ENCODE results near the gene SPATA2.
"Not testable (repeated sequence)": the region's sequence is repeated elsewhere in the genome, so short reads cannot be mapped to it uniquely, and the experiment has no call there.

The SPATA2 gene

GRCh38 chr20:49899541-49900383, 15.6 kb downstream of the SPATA2 start:
- no peak for FAIRE-seq

- FAIRE-seq: no peak
Measured at GRCh38 chr20:49896204-49896603, 19.1 kb downstream of the SPATA2 start.

- FAIRE-seq: not testable (repeated sequence)
Measured at GRCh38 chr20:49895474-49896093, 19.7 kb downstream of the SPATA2 start.

- FAIRE-seq: no peak
Measured at GRCh38 chr20:49894073-49894470, 21.3 kb downstream of the SPATA2 start.

- no peak for FAIRE-seq
Measured at GRCh38 chr20:49893242-49894072, 21.9 kb downstream of the SPATA2 start.

DNA sequence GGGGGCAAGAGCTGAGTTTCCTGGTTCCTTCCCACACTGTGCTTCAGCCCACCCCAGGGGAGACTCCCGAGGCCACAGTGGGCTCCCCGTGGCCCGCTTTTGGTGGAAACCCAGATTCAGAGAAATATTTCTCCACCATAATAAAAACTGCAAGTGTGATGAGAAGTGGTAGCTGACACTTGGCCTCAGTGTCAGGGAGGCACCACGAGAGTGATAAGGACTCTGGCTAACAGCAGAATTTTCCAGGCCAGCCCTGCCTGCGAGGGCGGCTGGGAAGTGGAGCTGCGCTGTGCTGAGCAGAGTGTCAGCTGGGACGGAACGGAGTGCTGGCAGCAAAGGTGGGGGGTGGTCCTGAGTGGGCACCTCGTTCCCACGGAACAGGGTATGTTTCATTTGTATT, 22.5 kb downstream of the SPATA2 start:
- no peak for FAIRE-seq

DNA sequence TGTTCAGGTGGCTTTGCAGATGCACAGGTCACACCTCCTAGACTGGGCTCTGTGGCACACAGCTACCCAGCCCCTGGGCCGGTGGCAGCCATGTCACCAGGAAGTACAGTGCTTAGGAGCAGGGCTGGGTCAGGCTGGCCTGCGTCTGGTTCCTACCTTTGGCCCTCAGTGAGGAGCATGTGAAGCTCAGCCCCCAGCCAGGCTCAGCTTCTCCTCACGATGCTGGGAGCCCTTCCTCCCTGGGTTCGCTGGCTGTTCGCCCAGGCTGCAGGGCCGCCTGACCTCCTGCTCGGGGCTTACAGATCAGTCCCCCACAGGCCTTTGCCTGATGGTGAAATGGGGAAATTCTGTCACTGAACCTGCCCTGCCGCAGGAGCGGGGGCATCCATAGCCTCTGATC, 23.1 kb downstream of the SPATA2 start:
- FAIRE-seq: no peak

DNA sequence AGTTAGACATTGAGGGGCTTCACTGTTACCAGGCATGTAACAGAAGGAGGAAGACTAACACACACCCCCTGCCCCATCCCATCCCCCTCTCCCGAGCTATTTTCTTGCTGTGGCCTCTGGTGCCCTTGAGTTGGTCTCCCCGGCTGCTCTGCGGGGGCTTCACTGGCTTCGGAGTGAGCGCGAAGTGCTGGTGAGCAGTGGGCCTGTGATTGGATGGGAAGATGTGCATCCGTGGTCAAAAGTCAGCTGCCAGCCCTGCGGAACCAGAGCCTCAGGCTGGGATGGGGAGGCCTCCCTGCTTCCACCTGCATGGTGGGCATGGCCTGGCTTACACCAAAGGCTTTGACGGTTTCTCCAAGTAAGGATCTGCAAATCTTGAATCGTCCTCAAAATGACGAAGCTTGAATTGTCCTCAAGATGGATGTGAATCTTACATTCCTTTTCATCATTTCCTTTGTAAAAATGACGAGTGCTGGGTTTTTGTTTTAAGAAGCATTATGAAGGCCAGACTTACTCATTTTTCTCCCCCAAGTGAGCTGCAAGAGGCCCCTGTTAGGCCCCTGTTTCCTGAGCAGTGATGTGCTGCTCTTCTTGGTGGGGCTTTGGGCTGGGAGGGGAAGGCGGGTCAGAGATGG, 23.7 kb downstream of the SPATA2 start:
- no peak for FAIRE-seq

DNA sequence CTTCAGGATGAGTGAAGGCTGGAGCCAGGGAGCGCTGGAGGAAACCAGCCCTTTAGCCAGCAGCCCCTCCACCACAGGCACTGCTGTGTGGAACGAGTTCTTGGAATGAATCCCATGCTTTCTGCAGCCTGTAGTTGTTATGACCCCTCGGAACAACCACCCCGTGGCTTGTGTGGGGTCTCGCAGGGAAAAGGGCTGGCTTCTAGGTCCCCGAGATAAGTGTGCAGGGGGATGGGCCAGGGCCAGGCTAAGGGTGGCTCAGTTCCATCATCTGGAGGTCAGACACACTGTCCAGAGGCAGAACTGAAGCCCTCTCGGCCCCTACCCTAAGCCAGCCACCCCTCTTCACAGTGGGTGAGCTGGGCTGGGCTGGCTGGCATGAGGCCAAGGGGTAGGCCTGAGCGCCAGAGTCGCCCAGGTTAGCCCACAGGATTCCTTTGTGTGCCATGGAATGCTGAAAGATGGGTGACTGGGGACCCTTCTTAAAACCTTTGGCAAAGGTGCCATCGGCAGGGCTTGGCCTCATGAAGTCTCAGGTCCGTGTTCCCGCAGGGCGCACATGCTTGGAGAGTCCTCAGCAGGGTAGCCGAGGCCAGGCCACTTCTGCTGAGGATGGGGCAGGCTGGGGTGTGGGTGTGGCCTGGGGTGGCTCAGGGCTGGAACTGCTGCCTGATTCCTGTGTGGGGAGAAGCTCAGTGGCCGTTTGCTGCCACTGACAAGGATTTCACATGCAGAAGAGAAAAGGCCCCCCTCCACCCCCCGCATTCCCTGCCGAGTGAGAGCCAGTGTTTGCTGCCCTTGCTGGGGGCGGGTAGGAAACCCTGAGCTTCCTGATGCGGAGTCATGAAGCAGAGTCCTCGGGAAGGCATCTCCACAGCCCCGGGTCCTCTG, 24.6 kb downstream of the SPATA2 start:
- no peak for FAIRE-seq

- no peak for FAIRE-seq
Measured at GRCh38 chr20:49889935-49890333, 25.4 kb downstream of the SPATA2 start.

DNA sequence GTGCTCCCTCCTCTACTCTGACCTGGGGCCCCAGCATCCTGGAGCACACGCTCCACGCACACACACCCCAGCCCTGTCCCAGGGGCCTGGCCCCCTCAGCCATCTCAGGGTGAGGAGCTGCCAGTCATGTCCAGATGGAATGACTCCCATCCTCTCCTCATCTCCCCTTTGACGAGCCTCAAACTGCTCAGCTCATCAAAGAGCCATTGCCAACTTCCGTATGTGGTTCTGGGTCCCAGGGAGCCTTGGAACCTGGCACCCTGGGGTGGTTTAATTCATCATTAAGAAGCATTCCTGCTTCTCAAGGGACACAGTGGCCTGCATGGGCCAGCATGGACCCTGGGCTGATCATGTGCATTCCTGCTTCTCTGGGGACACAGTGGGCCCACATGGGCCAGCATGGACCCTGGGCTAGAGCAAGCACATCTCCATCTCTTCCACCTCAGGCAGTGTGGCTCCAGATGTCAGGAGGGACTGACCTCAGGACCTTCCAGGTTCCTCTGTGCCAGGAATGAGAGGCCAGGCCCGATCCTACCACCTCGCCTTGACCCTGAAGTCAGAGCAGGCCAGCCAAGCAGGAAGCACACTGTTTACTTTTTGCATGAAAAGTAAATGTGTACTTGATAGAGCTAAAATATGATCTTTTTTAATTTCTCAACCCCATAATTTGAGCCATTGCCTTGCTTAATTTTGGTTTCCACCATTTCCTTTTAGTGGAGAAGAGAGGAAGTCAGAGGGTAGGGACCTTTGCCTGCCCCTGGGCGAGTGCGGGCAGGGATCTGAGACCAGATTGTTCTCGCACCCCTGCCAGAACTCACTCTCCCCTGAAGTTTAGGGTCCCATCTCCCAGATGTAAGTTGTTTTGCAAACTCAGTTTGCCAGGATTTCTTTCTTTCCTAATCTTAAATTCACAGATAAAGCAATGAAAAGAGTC, 26.1 kb downstream of the SPATA2 start:
- FAIRE-seq: no peak

GRCh38 chr20:49888212-49889000, 26.9 kb downstream of the SPATA2 start:
- FAIRE-seq: no peak

DNA sequence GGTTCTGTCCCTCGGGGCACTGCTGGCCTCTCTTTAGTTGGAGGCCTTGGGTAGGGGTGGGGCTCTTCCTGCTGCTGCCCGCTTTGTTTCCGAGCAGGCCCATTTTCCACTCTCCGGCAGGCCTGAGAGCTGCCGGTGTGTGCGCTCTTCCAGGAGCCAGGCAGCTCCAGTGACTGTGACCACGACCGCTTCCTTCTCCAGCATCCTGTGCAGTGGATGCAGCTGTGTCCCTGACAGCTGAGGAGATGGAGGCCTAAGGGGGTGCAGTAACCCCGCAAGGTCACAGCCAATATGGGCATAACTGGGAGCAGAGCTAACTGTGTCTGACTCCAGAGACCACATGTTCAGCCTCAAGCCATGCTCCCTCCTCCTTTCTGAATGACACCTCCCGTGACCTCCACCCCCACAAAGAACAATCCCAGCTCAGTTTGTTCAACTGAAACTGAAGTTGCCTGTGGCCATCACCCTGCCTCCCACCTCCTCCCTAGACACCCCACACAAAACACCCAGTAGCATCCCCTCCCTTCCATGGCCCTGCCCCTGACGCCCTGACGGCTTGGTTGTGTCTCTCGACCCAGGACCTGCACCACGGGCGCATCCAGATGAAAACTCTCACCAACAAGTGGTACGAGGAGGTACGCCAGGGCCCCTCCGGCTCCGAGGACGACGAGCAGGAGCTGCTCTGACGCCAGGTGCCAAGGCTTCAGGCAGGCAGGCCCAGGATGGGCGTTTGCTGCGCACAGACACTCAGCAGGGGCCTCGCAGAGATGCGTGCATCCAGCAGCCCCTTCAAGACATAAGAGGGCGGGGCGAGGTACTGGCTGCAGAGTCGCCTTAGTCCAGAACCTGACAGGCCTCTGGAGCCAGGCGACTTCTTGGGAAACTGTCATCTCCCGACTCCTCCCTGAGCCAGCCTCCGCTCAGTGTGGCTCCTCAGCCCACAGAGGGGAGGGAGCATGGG, 27.8 kb downstream of the SPATA2 start:
- no peak for FAIRE-seq

DNA sequence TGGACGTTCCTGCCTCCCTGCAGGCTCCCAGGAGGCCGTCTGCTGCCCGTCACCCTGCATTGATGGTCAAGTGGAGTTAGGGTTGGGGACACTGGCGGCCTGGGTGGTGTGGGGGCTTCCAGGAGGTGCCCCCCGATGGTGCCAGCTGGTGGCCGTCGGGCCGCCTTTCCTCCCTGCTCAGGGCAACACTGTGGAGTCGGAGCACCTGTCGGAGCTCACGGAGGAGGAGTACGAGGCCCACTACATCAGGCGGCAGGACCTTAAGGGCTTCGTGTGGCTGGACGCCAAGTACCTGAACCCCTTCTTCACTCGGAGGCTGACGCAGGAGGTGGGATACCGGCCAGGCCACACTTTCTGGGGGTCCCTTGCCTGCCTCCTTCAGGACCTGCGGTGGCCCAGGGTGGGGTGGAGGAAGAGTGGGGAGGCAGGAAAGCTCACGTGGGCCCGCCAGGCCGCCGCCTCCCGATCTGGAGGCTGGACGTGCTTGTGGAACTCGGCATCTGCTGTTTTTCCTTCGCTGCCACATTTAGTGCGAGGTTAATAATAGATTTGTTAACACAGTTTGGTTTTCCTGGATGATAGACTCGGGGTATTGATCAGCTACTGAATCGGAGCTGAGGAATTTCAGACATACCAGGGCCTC, 28.6 kb downstream of the SPATA2 start:
- FAIRE-seq: no peak

GRCh38 chr20:49885558-49886332, 29.6 kb downstream of the SPATA2 start:
- FAIRE-seq: no peak

DNA sequence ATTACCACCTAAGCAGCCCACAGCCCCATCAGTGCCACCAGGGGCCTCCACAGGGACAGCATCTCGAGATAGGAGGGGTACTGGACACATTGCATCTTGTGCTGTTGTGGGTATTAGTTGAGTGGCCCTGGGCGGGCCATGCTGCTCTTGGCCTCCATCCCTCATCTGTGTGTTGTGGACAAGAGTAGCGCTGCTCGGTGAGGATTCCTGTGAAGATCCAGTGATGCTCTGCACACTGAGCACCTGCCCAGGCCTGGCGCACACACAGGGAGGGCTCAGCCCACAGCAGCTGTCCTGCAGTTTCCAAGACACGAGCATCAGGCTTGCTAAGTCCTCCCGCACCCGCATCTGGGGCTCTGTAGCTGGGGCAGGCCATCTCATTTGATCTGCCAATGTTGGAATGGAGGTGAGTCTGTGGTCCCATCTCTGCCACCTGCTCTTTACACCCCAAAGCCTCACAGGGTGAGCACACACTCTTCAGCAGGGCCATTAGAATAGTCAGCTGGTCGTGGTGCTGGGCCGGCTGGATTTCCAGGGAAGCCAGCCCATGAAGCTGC, 32.0 kb downstream of the SPATA2 start:
- no peak for FAIRE-seq

Data from islet of Langerhans (tissue), 1 donor.